ENCODE results near the gene USB1. TPM values are rescaled to one million over a fixed set of nuclear protein-coding genes. Genes with fewer than 3 reads are reported as not detected.

USB1 gene
- total RNA-seq, 1 donor from 2014 or later = 57.1 TPM

DNA sequence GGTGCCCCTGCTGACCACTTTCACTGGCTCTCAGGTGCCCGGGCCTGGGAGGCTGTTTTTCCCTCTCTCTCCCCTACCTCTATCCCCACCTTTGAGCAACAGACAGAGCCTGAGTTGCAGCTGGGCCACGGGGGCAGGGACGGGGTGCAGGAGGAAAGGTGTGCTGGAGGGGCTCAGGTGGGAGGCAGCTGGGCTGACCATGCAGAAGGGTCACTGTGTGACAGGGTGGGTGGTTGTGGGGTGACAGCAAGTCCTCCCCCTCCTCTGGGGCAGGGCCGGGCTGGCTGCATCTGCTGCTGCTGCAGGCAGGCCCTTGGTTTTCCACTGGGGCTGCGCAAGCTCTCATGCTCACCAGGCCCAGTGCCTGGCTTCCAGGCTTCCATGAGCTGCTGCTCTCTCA lies 7.3 kb upstream of the USB1 start:
- intact Hi-C loops (cut with micrococcal nuclease) = no loop called here

DNA sequence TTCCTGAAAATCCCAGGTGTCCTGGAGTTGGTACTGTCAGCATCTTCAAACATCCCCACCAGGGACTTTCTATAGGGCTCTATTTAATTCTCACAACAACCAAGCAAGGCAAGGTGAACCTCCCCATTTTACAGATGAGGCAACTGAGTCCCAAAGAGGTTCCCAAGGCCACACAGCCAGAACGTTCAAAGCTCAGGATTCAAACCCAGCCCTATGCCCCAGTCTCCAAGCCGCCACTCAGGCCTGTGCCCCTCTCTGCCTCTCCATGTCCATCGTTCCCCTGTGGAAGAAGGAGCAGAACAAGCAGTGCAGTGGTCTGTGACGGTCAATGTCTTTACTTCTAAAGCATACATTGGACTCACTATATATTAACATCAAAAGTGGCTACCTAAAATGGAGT lies 6.8 kb upstream of the USB1 start:
- intact Hi-C loops (cut with micrococcal nuclease) = no loop called here

DNA sequence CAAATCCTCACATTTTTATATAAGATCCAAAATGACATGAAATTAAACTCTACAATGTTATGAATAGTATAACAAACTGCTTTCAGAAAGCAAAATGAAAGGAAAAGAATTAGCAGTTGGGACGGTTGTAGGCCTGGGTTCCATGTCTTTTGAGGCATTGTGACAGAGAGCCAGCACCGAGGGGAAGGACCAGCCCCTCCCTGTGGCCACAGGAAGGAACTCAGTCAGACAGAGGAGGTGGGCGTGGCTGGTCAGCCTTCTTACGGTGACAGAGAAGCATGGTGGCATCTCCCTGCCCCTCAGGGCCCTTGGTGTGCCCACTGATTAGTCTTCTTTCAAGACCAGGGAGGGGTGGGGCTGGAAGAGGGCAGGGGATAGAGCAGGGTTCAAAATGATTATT lies 6.4 kb upstream of the USB1 start:
- intact Hi-C loops (cut with micrococcal nuclease) = no loop called here

- intact Hi-C loops (cut with micrococcal nuclease) = no loop called here
Observed at GRCh38 chr16:57995721-57996405, 5.3 kb upstream of the USB1 start.

DNA sequence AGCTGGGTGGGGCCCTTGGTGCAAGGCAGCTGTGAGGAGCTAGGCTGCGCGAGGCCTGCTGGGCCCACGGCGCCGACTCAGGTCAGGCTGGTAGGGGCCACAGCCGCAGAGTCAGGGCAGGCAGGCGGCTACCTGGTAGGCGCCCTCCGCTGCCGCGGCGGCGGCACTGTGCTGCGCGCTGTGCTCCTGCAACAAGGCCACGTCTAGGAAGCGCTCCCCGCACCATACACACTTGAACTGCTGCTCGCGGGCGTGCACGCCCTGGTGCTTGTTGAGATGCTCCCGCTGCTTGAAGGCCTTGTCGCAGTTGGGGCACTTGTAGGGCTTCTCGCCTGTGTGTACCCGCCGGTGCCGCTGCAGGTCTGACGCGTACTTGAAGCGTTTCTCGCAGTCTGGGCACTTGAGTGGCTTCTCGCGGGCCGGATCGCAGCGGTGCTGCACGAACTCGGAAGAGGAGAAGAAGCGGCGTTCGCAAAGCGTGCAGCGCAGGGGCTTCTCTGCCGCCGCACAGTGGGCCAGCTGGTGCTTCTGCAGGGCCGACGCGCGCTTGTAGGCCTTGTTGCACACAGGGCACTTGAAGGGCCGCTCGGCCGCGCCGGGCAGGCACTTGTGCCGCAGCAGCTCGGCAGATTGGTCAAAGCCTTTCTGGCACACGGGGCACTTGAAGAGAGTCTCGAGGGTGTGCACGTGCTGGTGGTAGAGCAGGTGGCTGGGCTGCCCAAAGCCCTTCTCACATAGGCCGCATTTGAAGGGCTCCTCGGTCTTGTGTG lies 4.6 kb upstream of the USB1 start:
- intact Hi-C loops (cut with micrococcal nuclease) = no loop called here

DNA sequence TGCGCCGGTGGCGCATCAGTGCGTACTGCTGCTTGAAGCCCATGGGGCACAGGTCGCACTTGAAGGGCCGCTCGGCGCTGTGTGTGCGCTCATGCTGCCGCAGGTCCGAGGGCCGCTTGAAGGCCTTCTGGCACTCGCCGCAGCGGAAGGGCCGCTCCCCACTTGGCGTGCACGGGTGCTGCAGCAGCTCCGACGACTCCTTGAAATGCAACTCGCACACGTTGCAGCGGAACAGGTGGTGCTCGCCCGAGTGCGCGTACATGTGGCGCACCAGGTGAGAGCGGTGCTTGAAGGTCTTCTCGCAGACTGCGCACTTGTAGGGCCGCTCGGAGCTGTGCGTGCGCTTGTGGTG lies 4.1 kb upstream of the USB1 start:
- intact Hi-C loops (cut with micrococcal nuclease) = no loop called here

- intact Hi-C loops (cut with micrococcal nuclease) = loop anchor here (1.0 to 2.0 kb wide), 4 partner anchors 187 to 811 kb away; partner anchors contain the start of genes PSME3IP1 and RSPRY1
Observed at GRCh38 chr16:57997528-57998265, 3.5 kb upstream of the USB1 start.

GRCh38 chr16:57998486-57998885 lies 2.7 kb upstream of the USB1 start:
- intact Hi-C loops (cut with micrococcal nuclease) = loop anchor here (1.0 to 2.0 kb wide), 4 partner anchors 188 to 812 kb away; partner anchors contain the start of genes PSME3IP1 and RSPRY1

DNA sequence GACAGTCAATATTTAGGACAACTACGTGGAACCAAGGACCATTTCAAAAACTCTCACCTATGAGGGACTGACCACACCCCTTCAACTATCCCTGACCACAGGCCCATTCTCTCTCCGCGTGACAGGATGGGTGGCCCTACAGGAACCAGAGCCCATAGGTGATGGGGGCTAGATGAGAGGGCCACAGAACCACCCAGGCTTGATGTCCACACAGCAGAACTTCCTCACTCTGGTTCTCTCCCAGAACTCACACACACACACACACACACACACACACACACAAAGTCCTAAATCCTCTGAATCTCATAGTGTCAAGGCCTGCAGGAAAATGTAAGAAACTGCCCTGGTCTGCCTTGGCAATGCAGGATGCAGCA lies 2.2 kb upstream of the USB1 start:
- intact Hi-C loops (cut with micrococcal nuclease) = loop anchor here (1.0 to 2.0 kb wide), 4 partner anchors 189 to 813 kb away; partner anchors contain the start of genes PSME3IP1 and RSPRY1

DNA sequence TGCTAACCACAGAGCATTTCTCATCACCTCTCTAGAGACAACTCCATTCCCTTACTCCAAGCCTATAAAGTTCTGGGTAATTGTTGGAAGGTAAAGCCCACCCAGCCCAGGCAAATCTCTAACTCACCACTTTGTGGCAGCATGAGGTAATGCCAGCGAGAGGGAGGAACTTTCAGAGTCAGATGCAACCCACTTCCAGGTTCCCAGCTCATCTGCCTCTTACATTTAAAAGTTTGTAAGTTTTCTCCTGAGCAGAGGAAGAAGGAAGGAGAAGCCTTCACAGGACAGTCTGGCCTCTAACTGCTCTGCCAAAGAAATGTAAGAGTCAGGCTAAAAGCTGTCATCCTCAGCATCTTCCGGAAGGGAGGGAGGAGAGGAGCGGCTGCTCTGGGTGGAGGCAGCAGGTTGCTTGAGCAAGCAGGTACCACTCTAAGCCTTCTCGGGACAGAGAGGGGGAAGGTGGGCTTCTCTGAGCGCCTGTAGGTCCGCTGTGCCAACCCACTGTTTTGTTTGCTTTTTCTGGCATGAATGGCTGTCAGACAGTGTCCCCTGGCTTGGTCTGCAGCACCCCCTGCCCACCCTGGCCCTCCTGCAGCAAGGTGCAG lies 1.7 kb upstream of the USB1 start:
- intact Hi-C loops (cut with micrococcal nuclease) = loop anchor here (2.0 kb wide), 2 partner anchors 199 to 351 kb away; no protein-coding TSS in a partner anchor

DNA sequence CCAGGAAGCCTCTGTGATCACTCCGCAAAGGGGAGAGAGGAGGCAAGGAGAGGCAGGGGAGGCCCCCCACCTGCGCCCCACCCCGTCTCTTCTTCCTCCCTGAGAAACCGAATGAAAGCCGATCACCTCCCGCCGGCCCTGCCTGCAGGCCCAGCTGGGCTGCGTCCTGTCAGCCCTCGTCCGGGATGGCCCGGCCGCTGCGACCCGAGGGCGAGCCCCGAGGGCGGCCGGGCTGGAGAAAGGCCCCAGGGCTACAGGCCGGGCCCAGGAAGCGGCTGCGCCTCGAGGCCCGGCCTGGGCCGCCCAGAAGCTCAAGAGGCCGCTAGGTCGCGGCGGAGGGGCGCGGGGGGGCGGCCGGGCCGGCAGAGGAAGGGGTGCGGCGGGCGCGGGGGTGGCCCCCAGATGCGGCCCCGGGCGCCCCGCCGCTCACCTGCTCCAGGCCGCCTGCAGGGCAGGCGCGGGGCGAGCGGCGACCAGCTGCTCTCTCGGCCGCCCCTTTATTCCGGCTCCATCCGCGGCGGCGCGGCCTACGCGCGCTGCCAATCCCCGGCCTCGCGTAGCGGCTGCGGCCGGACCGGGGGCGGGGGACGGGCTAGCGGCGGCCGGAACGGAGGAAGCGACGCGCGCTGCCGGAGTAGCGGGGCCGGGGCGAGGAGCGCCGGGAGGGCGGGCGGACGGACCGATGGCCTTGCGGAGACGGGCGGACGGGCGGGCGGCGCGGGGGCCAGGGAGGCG lies 1.1 kb upstream of the USB1 start, which contains the start of gene ZNF319:
ZNF319 (minus strand) TSS at position 702 of the 735 bp plus-strand sequence. CDS start 2,407 bp downstream, outside the sequence.
- intact Hi-C loops (cut with micrococcal nuclease) = loop anchor here (1.0 to 5.0 kb wide), 9 partner anchors 199 to 463 kb away; partner anchors contain the start of genes CCDC102A and GINS3

DNA sequence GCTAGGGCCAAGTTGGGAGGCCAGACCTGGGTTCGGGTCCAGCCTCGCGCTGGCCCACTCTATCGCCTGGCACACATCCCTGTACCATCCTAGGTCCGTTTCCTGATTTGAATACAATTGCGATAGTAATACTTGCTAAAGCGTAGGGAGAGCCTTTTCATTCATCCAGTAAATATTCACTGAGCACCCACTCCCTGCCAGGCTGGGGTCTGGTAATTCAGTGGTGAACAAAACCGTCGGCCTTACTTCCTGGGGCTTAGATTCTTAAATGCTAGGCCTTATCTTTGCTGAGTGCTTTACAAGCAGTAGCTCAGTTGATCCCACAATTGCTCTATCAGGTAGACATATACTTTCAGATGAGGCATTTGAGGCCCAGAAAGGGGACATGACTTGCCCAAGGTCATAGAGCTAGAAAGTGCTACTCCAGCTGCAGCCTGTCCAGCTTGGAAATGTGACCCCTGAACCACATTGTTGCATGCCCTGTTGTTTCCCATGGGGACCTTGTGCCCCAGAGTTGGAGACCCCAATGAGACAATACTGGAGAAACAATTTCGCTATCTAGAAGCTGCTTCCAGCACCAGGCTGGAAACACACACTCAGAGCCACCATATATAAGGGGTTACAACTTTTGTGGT lies 691 bp downstream of the USB1 start:
- intact Hi-C loops (cut with micrococcal nuclease) = loop anchor here (1.0 to 5.0 kb wide), 13 partner anchors 17 to 702 kb away; partner anchors contain the start of genes CCDC102A, CFAP20, CSNK2A2 and GINS3

DNA sequence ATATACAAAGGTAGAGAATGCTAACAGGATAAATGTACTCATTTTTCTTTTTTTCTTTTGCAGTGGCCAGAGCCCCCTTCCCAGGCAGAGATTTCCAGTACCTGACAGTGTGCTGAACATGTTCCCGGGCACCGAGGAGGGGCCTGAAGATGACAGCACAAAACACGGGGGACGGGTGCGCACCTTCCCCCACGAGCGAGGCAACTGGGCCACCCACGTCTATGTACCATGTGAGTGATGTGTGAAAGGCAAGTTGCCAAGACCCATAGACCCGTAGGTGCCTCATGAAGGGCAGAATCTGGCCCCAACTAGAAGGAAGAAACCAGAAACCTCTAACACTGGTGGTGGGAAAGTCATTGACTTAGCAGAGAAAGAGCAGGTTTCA lies 1.2 kb downstream of the USB1 start:
- intact Hi-C loops (cut with micrococcal nuclease) = loop anchor here (5.0 kb wide), 1 partner anchor 410 kb away; no protein-coding TSS in a partner anchor

- intact Hi-C loops (cut with micrococcal nuclease) = loop anchor here (5.0 kb wide), 1 partner anchor 411 kb away; no protein-coding TSS in a partner anchor
Observed at GRCh38 chr16:58002936-58003335, 1.7 kb downstream of the USB1 start.

DNA sequence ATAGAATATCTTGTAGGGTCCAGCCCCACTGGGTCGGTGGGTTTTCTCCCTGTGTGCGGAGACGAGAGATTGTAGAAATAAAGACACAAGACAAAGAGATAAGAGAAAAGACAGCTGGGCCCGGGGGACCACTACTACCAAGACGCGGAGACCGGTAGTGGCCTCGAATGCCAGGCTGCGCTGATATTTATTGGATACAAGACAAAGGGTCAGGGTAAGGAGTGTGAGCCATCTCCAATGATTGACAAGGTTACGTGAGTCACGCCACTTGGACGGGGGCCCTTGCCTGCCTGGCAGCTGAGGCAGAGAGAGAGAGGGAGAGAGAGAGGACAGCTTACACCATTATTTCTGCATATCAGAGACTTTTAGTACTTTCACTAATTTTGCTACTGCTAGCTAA lies 3.5 kb downstream of the USB1 start:
- intact Hi-C loops (cut with micrococcal nuclease) = loop anchor here (1.0 to 5.0 kb wide), 3 partner anchors 105 to 412 kb away; no protein-coding TSS in a partner anchor

- intact Hi-C loops (cut with micrococcal nuclease) = no loop called here
Observed at GRCh38 chr16:58009856-58010416, 8.7 kb downstream of the USB1 start.

DNA sequence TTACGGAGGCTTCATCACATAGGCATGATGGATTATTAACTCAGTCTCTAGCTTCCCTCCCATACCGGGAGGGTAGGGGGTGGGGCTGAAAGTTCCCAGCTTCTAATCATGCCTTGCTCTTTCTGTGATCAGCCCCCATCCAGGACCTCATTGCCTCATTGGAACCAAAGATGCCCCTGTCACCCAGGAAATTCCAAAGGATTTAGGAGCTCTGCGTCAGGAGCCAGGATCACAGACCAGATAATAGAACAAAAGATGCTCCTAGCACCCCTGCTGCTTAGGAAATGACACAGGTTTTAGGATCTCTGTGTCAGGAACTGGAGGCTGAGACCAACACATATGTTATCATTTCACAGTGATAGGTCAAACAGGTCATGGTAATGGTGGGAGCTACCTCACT lies 9.7 kb downstream of the USB1 start:
- intact Hi-C loops (cut with micrococcal nuclease) = no loop called here

GRCh38 chr16:58011652-58012051 lies 10.4 kb downstream of the USB1 start:
- intact Hi-C loops (cut with micrococcal nuclease) = no loop called here

DNA sequence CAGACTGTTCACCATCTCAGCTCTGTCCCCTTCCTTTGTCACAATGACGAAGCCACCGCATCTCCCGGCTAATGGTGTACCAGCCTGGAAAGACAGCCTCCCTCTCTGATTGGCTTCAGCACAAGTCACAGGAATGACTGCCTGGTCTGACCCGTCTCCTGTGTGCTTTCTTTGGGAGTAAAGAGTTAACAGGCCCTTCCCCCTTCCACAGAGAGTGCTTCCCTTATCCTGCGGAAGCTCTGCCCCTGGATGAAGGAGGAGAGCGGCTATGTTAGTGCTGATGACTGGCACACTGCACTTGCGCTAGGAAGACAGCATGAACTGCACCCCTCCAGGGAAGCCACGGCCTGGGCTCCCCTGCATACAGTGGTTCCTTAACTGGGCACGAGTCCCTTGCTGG lies 11.3 kb downstream of the USB1 start:
- intact Hi-C loops (cut with micrococcal nuclease) = no loop called here

All from T-helper 1 cell treated with Interleukin-12 subunit alpha and Interleukin-12 subunit beta and Interleukin-4 antibody, amounts not matched to agents 30 ng/mL and 1 ng/mL, for 36 hours (primary cell).